HL-60 (cell line): ENCODE results near the gene EIF4E1B.

Experiments
- DNase-seq, 2 experiments: peaks; one replicate each; pipeline ENCODE4 v3.0.0-alpha.2; 2010 to 2020; ENCODE audit warnings: low read depth in 1 of 2, low spot score in 1 of 2
- H3K27ac ChIP-seq: fragments of 250-450 bp; sonication (Bioruptor Pico); replicated peaks from 2 replicates; pipeline ENCODE4 v1.5.1; 2020; ENCODE audit warnings: mild to moderate bottlenecking, moderate library complexity
- H3K27me3 ChIP-seq: fragments of 250-450 bp; sonication (Bioruptor Pico); 2 replicates; pipeline ENCODE4 v1.5.1; 2021; ENCODE audit warnings: mild to moderate bottlenecking, moderate library complexity; ENCODE audit not compliant: insufficient read depth, poor library complexity, severe bottlenecking
- H3K4me3 ChIP-seq: replicated peaks from 2 replicates; pipeline ENCODE4 v1.5.1; 2011; ENCODE audit warnings: mild to moderate bottlenecking, control low read depth, low read length; ENCODE audit not compliant: insufficient read depth
- GABPA ChIP-seq: IDR thresholded peaks from 2 replicates; pipeline ENCODE4 v1.6.1; 2012; ENCODE audit warnings: low read depth
- POLR2AphosphoS5 ChIP-seq: IDR thresholded peaks from 2 replicates; pipeline ENCODE4 v1.6.1; 2012; ENCODE audit warnings: low read depth
- SPI1 ChIP-seq: IDR thresholded peaks from 2 replicates; pipeline ENCODE4 v1.6.1; 2012; ENCODE audit warnings: low read depth, mild to moderate bottlenecking, borderline replicate concordance
- TF ChIP-seq, protein P1 (sequence below): IDR thresholded peaks from 2 replicates; pipeline ENCODE4 v1.6.1; 2012; ENCODE audit warnings: low read depth; ENCODE audit not compliant: insufficient replicate concordance
- TF ChIP-seq, protein P2 (sequence below): IDR thresholded peaks from one replicate; pipeline ENCODE4 v1.5.1; 2011; ENCODE audit warnings: low read length, control low read depth, inconsistent platforms; ENCODE audit not compliant: insufficient read depth

The EIF4E1B gene

DNA sequence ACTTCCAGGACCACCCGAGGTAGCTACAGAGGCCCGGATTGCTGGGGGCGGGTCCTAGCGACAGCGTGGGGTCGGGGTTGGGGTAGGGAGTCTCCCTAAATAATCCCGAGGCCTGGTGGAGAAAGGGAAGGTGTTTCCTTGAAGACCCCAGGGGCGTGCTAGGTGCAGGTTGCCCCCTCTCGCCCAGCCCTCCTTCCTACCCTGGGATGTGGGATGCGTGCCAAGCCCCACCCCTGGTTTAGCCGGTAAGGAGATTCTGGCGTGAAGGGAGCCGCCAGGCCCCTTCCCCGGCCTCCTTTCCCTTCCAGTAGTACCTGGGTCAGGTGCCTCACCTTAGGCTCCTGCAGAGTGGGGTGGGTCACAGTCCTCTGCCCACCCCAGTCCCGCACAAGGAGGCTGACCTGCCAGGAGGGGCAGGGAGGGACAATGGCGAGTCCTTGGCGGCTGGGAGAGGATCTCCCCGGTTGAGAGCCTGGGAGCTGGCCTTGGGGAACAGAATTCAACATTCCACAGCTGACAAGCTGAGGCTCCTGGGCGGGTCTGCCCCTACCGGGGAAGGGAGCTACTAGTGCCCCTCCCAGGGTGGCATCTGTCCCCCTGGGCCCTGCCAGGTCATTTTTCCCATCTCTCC, 17.5 kb downstream of the EIF4E1B start:
- no peak overlapping the region for H3K27ac ChIP-seq
- peak overlapping the region; percentile 52 for H3K4me3 ChIP-seq
- TF ChIP-seq, protein P1, sequence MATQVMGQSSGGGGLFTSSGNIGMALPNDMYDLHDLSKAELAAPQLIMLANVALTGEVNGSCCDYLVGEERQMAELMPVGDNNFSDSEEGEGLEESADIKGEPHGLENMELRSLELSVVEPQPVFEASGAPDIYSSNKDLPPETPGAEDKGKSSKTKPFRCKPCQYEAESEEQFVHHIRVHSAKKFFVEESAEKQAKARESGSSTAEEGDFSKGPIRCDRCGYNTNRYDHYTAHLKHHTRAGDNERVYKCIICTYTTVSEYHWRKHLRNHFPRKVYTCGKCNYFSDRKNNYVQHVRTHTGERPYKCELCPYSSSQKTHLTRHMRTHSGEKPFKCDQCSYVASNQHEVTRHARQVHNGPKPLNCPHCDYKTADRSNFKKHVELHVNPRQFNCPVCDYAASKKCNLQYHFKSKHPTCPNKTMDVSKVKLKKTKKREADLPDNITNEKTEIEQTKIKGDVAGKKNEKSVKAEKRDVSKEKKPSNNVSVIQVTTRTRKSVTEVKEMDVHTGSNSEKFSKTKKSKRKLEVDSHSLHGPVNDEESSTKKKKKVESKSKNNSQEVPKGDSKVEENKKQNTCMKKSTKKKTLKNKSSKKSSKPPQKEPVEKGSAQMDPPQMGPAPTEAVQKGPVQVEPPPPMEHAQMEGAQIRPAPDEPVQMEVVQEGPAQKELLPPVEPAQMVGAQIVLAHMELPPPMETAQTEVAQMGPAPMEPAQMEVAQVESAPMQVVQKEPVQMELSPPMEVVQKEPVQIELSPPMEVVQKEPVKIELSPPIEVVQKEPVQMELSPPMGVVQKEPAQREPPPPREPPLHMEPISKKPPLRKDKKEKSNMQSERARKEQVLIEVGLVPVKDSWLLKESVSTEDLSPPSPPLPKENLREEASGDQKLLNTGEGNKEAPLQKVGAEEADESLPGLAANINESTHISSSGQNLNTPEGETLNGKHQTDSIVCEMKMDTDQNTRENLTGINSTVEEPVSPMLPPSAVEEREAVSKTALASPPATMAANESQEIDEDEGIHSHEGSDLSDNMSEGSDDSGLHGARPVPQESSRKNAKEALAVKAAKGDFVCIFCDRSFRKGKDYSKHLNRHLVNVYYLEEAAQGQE = no peak
- TF ChIP-seq, protein P2, sequence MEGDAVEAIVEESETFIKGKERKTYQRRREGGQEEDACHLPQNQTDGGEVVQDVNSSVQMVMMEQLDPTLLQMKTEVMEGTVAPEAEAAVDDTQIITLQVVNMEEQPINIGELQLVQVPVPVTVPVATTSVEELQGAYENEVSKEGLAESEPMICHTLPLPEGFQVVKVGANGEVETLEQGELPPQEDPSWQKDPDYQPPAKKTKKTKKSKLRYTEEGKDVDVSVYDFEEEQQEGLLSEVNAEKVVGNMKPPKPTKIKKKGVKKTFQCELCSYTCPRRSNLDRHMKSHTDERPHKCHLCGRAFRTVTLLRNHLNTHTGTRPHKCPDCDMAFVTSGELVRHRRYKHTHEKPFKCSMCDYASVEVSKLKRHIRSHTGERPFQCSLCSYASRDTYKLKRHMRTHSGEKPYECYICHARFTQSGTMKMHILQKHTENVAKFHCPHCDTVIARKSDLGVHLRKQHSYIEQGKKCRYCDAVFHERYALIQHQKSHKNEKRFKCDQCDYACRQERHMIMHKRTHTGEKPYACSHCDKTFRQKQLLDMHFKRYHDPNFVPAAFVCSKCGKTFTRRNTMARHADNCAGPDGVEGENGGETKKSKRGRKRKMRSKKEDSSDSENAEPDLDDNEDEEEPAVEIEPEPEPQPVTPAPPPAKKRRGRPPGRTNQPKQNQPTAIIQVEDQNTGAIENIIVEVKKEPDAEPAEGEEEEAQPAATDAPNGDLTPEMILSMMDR = no peak
- TF ChIP-seq SPI1 = no peak
- no peak for TF ChIP-seq POLR2AphosphoS5
- TF ChIP-seq GABPA = no peak
- no peaks in the 10 kb centered on the region for H3K27me3 ChIP-seq
- no peak for DNase-seq

DNA sequence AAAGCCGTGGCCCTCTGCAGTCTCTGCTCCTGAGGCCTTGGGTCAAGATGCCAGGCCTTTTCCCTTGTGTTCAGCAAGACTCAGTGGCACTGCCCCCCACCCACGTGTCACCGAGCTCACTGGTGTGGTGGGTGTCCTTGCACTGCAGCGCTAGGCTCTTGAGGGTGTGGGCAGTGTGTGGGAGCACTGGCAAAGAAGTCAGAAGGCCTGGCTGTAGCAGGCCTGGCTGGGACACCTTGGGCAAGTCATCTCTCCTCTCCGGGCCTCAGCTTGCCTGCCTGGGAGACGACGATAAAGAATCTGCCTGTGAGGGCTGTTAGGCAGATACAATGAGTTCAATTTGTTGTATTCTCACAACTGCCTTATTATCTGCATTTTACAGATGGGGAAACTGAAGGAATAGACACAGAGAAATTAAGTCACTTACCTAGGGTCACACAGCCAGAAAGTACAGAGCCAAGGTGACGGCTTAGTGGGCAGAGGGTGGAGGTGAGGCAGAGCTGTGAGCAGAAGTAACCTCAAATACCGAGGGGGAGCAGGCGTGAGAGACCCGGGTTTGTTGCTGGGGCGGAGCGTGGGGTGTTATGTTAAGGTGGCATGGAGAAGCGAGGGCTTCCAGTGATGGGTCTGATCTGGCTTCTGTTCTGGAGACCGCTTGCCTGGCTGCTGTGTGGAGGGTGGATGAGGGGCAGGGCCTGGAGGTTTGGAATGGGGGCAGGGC, 18.2 kb downstream of the EIF4E1B start:
- no peaks in the 10 kb centered on the region for H3K27me3 ChIP-seq
- TF ChIP-seq, protein P2 = no peak
- TF ChIP-seq SPI1 (no peak), GABPA (no peak), POLR2AphosphoS5 (no peak)
- TF ChIP-seq, protein P1 = no peak
- no peak for DNase-seq
- no peak overlapping the region for H3K27ac ChIP-seq
- no peak overlapping the region for H3K4me3 ChIP-seq

DNA sequence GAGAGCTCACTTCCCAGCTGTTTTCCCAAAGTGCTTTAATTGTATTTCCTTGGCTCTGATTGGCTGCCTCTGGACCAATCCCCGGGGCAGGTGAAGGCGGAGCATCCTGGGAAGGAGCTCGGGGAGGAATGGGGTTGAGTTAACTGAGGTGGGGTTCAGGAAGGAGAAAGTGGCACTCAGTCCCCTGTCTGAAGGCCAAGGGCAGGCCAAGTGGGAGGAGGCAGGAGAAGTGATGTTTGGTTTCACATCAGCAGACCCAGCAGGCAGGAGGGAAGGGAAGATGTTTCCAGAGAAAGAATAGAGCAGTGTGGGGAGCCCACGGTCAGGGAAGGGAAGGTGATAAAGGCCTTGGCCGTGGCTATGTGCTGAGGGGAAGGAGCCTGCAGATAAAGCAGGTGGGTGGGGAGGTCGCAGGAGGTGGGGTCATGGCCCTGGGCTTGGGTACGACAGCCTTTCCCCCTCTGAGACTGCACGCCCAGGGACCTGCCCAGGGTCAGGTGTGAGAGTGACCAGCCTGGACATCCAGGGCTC, 19.9 kb downstream of the EIF4E1B start:
- no peak overlapping the region for H3K27ac ChIP-seq
- TF ChIP-seq, protein P1 = no peak
- TF ChIP-seq, protein P2 = no peak
- TF ChIP-seq SPI1 (no peak), POLR2AphosphoS5 (no peak), GABPA (no peak)
- H3K27me3 ChIP-seq = no peaks in the 10 kb centered on the region
- no peak for DNase-seq
- no peak overlapping the region for H3K4me3 ChIP-seq
